ENCODE measurements around the gene MRPL32.

MRPL32 gene

GRCh38 chr7:42934291-42934690, 2.1 kb downstream of the MRPL32 start:
- DNase-seq: no peak

GRCh38 chr7:42935861-42936260, 3.7 kb downstream of the MRPL32 start:
- Mint-ChIP-seq H3K27ac (no peak overlapping the region), H3K27me3 (no peaks in the 10 kb centered on the region), H3K9me3 (no peaks in the 10 kb centered on the region), H3K4me3 (no peak overlapping the region), H3K36me3 (peaks cover 37% of the 10 kb centered on the region), H3K4me1 (peaks cover 46% of the 10 kb centered on the region)
- CTCF ChIA-PET: interaction anchor here (1.3 to 1.4 kb wide), 2 partner anchors 504 to 647 kb away, joined by 4 read pairs; partner anchors contain the start of gene STK17A
- DNase-seq: no peak

More at GRCh38 chr7:42934291-42934690, 2.1 kb downstream of the MRPL32 start:
- CTCF ChIA-PET: interaction anchor here (0.6 to 1.3 kb wide), 4 partner anchors 20 to 945 kb away, joined by 3 to 4 read pairs (median 3); no protein-coding TSS in a partner anchor
- Mint-ChIP-seq H3K36me3 (peaks cover 39% of the 10 kb centered on the region), H3K4me3 (peak overlapping the region; percentile 95), H3K27me3 (no peaks in the 10 kb centered on the region), H3K27ac (no peak overlapping the region), H3K4me1 (peaks cover 50% of the 10 kb centered on the region), H3K9me3 (no peaks in the 10 kb centered on the region)

DNA sequence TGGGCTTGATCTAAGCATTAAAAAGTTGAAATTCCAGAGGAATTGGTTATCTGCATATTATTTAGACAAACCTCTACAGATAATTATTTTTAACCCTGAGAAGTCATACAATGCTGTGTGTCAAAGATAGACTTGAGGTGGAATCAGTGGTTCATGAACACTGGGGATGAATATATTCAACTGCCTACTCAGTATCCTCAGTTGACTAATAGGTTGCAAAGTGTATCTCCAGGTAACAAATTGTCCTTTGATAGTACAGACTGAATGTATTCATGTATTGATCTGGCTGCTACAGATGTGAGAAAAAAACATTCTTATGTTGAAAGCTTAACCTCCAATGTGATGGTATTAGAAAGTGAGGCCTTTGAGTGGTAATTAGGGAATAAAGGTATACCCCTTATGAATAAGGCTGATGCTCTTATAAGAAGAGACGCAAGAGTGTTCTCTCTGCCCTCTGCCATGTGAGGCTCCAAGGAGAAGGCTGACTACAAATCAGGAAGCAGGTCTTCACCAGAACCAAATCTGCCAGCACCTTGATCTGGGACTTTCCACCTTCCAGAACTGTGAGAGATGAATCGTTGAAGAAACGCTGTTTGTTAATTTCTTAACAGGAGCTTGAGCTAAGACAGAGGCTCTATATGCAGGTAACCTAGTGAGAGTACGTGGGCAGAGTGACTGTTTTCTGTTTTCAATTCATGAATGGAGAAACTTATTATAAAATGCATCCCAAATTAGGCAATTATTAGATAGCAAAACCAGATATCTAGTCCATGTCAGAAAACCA, 7.5 kb downstream of the MRPL32 start:
- CTCF ChIA-PET: interaction anchor here (1.6 to 1.8 kb wide), 2 partner anchors 10 to 500 kb away, joined by 3 to 6 read pairs; no protein-coding TSS in a partner anchor
- H3K9me3 Mint-ChIP-seq: no peaks in the 10 kb centered on the region
- peaks cover 27% of the 10 kb centered on the region for H3K36me3 Mint-ChIP-seq
- no peaks in the 10 kb centered on the region for H3K27me3 Mint-ChIP-seq
- no peak overlapping the region for H3K4me3 Mint-ChIP-seq
- peaks cover 22% of the 10 kb centered on the region for H3K4me1 Mint-ChIP-seq
- no peak for DNase-seq
- H3K27ac Mint-ChIP-seq: no peak overlapping the region

- Mint-ChIP-seq H3K27ac (no peak overlapping the region), H3K27me3 (no peaks in the 10 kb centered on the region), H3K4me1 (peaks cover 19% of the 10 kb centered on the region), H3K9me3 (no peaks in the 10 kb centered on the region), H3K36me3 (peaks cover 16% of the 10 kb centered on the region), H3K4me3 (no peak overlapping the region)
- CTCF ChIA-PET: interaction anchor here (0.6 to 2.9 kb wide), 21 partner anchors 8 to 759 kb away, joined by 3 to 21 read pairs (median 5); partner anchors contain the start of genes MRPL32 and PSMA2
- DNase-seq: peak; percentile 89
These were observed 9.0 kb downstream of the MRPL32 start for GRCh38 chr7:42940985-42941847.

DNA sequence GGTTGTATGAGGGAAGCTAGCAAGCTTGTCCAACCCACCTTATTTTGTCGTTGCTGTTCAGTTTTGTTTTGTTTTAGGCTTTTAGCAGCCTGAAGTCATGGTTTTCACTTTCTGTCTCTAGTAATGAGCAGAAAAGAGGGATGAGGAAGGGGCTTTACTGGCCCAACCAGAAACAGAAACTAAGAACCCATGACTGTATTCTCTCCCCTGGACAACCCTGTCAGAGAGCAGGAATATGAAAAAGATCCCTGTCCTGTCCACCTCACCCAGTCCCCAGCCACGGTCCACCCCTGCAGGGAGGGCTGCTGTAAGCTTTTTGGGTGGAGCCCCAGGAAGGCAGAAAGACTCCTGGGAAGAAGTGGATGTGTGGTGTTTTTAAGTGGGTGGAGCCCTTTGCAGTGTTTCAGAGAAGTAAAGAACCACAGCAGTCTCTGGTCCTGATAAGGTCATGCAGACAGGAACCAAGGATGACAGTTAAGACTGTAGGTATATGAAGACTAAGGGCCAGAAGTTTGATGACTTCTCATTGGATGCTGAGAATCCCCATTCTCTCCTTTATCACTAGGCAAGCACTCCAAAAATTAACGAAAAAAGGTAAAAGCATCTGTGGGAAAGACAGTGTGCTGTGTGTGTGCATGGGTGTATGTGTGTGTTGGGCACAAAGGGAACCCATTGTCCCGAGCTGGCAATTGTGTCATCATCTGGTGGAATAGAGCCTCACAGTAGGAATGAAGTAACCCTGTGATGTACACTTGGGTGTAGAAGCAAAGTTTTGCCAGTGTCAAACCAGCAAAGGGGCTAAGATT, 13.8 kb downstream of the MRPL32 start:
- CTCF ChIA-PET: interaction anchor here (0.6 to 3.7 kb wide), 7 partner anchors 8 to 893 kb away, joined by 3 to 17 read pairs (median 3); partner anchors contain the start of gene MRPL32
- Mint-ChIP-seq H3K36me3 (no peaks in the 10 kb centered on the region), H3K27me3 (peaks cover 3% of the 10 kb centered on the region), H3K27ac (peak overlapping the region; percentile 88), H3K4me1 (peaks cover 12% of the 10 kb centered on the region), H3K9me3 (no peaks in the 10 kb centered on the region), H3K4me3 (peak overlapping the region; percentile 63)
- DNase-seq: peak; percentile 44

GRCh38 chr7:42946627-42946950, 14.4 kb downstream of the MRPL32 start:
- Mint-ChIP-seq H3K9me3 (no peaks in the 10 kb centered on the region), H3K4me3 (no peak overlapping the region), H3K36me3 (no peaks in the 10 kb centered on the region), H3K27me3 (peaks cover 3% of the 10 kb centered on the region), H3K4me1 (peaks cover 12% of the 10 kb centered on the region), H3K27ac (peak overlapping the region; percentile 56)
- no peak for DNase-seq
- CTCF ChIA-PET: interaction anchor here (0.6 to 3.7 kb wide), 5 partner anchors 14 to 893 kb away, joined by 3 to 17 read pairs (median 4); partner anchors contain the start of gene MRPL32

DNA sequence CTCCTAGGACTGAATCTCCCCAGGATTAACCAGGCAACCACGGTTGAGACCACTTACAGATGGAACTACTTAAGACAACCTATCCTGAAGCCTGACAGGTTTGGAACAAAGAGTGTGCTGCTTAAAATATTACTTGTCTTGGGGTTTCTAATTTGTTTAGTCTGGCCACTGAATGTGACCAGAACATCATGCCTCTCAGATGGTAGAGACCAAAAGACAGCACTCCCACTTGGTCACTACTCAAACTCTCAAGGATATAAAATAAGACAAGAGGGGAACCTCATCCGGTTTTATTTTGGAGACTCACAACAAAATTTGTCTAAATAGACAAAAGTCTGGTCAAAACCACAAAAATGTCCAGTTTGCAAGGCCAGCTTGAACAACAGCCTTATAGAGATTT, 15.3 kb downstream of the MRPL32 start:
- CTCF ChIA-PET: interaction anchor here (3.7 kb wide), 1 partner anchor 314 kb away, joined by 17 read pairs; no protein-coding TSS in a partner anchor
- H3K4me1 Mint-ChIP-seq: peaks cover 12% of the 10 kb centered on the region
- no peaks in the 10 kb centered on the region for H3K36me3 Mint-ChIP-seq
- no peak for DNase-seq
- H3K27me3 Mint-ChIP-seq: peaks cover 3% of the 10 kb centered on the region
- no peak overlapping the region for H3K4me3 Mint-ChIP-seq
- H3K9me3 Mint-ChIP-seq: no peaks in the 10 kb centered on the region
- H3K27ac Mint-ChIP-seq: no peak overlapping the region

- no peak for DNase-seq
- Mint-ChIP-seq H3K27me3 (peaks cover 3% of the 10 kb centered on the region), H3K4me3 (no peak overlapping the region), H3K4me1 (peaks cover 12% of the 10 kb centered on the region), H3K36me3 (no peaks in the 10 kb centered on the region), H3K9me3 (no peaks in the 10 kb centered on the region), H3K27ac (peak overlapping the region; percentile 2)
- CTCF ChIA-PET: interaction anchor here (1.4 kb wide), 1 partner anchor 9 kb away, joined by 5 read pairs; no protein-coding TSS in a partner anchor
These were observed 18.2 kb downstream of the MRPL32 start for GRCh38 chr7:42950417-42950816.

DNA sequence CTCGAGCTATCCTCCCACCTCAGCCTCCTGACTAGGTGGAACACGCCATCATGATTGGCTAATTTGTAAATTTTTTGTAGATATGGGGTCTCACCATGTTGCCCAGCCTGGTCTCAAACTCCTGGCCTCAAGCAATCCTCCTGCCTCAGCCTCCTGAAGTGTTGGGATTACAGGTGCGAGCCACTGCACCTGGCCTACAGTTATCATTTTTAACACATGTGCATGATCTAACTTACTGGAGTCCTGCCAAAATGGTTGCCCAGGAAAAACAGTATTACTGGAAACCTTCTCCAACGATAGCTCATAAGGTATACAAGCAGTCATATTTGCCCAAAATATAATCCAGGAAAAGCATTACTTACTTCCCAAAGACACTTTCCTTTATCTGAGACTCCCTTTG, 20.2 kb downstream of the MRPL32 start:
- H3K27ac Mint-ChIP-seq: no peak overlapping the region
- H3K9me3 Mint-ChIP-seq: peaks cover 4% of the 10 kb centered on the region
- no peak overlapping the region for H3K4me3 Mint-ChIP-seq
- no peak for DNase-seq
- no peaks in the 10 kb centered on the region for H3K36me3 Mint-ChIP-seq
- H3K4me1 Mint-ChIP-seq: no peaks in the 10 kb centered on the region
- CTCF ChIA-PET: no interaction called here
- peaks cover 3% of the 10 kb centered on the region for H3K27me3 Mint-ChIP-seq

DNA sequence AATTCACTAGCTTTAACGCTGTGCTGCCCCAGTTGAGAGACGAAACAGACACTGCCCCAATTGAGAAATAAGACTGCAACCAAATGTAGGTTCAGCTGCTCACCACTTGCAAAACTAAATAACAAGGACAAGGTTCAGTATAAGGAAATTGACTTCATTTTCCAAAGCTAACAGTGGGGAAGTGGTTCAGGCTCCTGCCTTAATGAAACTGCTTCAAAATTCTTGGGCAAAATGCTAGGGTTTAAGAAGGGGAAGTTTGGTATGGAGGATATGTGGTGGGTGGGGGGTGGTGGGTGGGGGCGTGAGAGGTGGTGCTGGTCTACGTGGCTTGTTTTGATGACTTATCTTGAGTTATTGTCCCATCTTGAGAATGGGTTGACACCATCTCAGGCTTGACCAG, 21.8 kb downstream of the MRPL32 start:
- DNase-seq: no peak
- CTCF ChIA-PET: interaction anchor here (0.7 to 1.1 kb wide), 2 partner anchors 8 to 13 kb away, joined by 3 to 4 read pairs; no protein-coding TSS in a partner anchor
- Mint-ChIP-seq H3K4me1 (no peaks in the 10 kb centered on the region), H3K4me3 (no peak overlapping the region), H3K27me3 (peaks cover 3% of the 10 kb centered on the region), H3K27ac (no peak overlapping the region), H3K9me3 (peaks cover 4% of the 10 kb centered on the region), H3K36me3 (no peaks in the 10 kb centered on the region)

DNA sequence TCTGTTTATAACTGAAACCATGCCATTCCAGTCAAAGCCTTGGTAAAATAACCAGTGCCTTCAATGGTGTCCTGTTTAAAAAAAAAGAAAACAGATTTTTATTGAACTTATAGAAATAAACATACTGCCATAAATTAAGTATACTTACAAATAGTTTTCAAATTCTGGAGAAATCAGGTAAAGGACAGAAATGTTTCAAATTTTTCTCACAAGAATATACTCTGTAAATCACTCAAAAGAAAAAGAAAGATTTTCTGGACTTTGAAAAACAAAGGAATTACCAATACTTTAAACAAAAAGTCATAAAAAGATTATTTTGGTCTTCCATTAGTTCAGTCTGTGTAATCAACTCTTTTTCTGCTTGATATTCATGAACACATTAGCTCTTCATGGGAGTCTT, 23.9 kb downstream of the MRPL32 start:
- Mint-ChIP-seq H3K9me3 (peaks cover 4% of the 10 kb centered on the region), H3K27ac (no peak overlapping the region), H3K4me3 (no peak overlapping the region), H3K36me3 (no peaks in the 10 kb centered on the region), H3K27me3 (peaks cover 8% of the 10 kb centered on the region), H3K4me1 (no peaks in the 10 kb centered on the region)
- no peak for DNase-seq
- CTCF ChIA-PET: no interaction called here

- peaks cover 4% of the 10 kb centered on the region for H3K9me3 Mint-ChIP-seq
- CTCF ChIA-PET: interaction anchor here (1.1 kb wide), 1 partner anchor 19 kb away, joined by 3 read pairs; no protein-coding TSS in a partner anchor
- no peak for DNase-seq
- no peaks in the 10 kb centered on the region for H3K4me1 Mint-ChIP-seq
- no peak overlapping the region for H3K27ac Mint-ChIP-seq
- H3K36me3 Mint-ChIP-seq: no peaks in the 10 kb centered on the region
- peaks cover 10% of the 10 kb centered on the region for H3K27me3 Mint-ChIP-seq
- H3K4me3 Mint-ChIP-seq: no peak overlapping the region
These were observed 27.4 kb downstream of the MRPL32 start for GRCh38 chr7:42959549-42959948.

- no peak for DNase-seq
- peaks cover 16% of the 10 kb centered on the region for H3K27me3 Mint-ChIP-seq
- peaks cover 4% of the 10 kb centered on the region for H3K9me3 Mint-ChIP-seq
- CTCF ChIA-PET: interaction anchor here (1.1 kb wide), 1 partner anchor 20 kb away, joined by 3 read pairs; no protein-coding TSS in a partner anchor
- no peaks in the 10 kb centered on the region for H3K36me3 Mint-ChIP-seq
- H3K4me3 Mint-ChIP-seq: no peak overlapping the region
- no peak overlapping the region for H3K27ac Mint-ChIP-seq
- H3K4me1 Mint-ChIP-seq: no peaks in the 10 kb centered on the region
These were observed 28.6 kb downstream of the MRPL32 start for GRCh38 chr7:42960762-42961161.

Data from activated naive CD4-positive, alpha-beta T cell treated with anti-CD3 and anti-CD28 coated beads, Interleukin-2, amount 10 ng/mL, durations not matched to agents 7 days and 5 days (primary cell).